K562 (cell line): ENCODE results near the gene SVEP1. TPM values are rescaled to one million over a fixed set of nuclear protein-coding genes. Genes with fewer than 3 reads are reported as not detected.

Experiments used
- ARID2 ChIP-seq: fragments of 450-650 bp; IDR thresholded peaks from 2 replicates; pipeline ENCODE4 v1.6.1; 2017; ENCODE audit warnings: antibody characterized with exemption, mild to moderate bottlenecking
- CTCFL ChIP-seq: IDR thresholded peaks from 2 replicates; pipeline ENCODE4 v1.6.1; 2011; ENCODE audit warnings: borderline replicate concordance, low read depth, mild to moderate bottlenecking, moderate library complexity, low read length; ENCODE audit not compliant: insufficient read depth, poor library complexity, severe bottlenecking
- KAT8 ChIP-seq: fragments of 450-650 bp; IDR thresholded peaks from 2 replicates; pipeline ENCODE4 v1.6.1; 2016; ENCODE audit warnings: low read depth, mild to moderate bottlenecking
- MYNN ChIP-seq, 2 experiments: sonication (generic); formaldehyde crosslinking in 1 of 2; IDR thresholded peaks; 2 replicates each; pipeline versions ENCODE4 v1.5.0 to v1.6.1; 2016 to 2020; ENCODE audit warnings: antibody characterized with exemption in 1 of 2, missing genetic modification reagents in 1 of 2
- NFE2L1 ChIP-seq: fragments of 450-650 bp; IDR thresholded peaks from 2 replicates; pipeline ENCODE4 v1.6.1; 2016; ENCODE audit warnings: missing genetic modification characterization, low read depth, mild to moderate bottlenecking, missing compliant biosample characterization, moderate library complexity, borderline replicate concordance
- RHOXF2B ChIP-seq: fragments of 250-450 bp; sonication (Bioruptor Pico); conservative IDR thresholded peaks from 2 replicates; pipeline ENCODE4 v1.5.1; 2021
- SRSF1 ChIP-seq: fragments of 200-400 bp; formaldehyde crosslinking; IDR thresholded peaks from 2 replicates; pipeline ENCODE4 v1.6.1; 2017; ENCODE audit warnings: mild to moderate bottlenecking, low read depth, low read length, moderate library complexity
- TFAP4 ChIP-seq: sonication (generic); formaldehyde crosslinking; IDR thresholded peaks from 2 replicates; pipeline ENCODE4 v1.8.0; 2022; ENCODE audit warnings: missing genetic modification reagents, mild to moderate bottlenecking, moderate library complexity, borderline replicate concordance
- ZBTB40 ChIP-seq, 2 experiments: fragments of 450-650 bp in 1 of 2; sonication (generic) in 1 of 2; formaldehyde crosslinking in 1 of 2; IDR thresholded peaks; 2 replicates each; pipeline versions ENCODE4 v1.7.1 to v1.9.0; 2016 to 2022; ENCODE audit warnings: inconsistent platforms in 1 of 2, mild to moderate bottlenecking in 1 of 2, missing genetic modification reagents in 1 of 2
- ZSCAN32 ChIP-seq: fragments of 450-650 bp; formaldehyde crosslinking; IDR thresholded peaks from 2 replicates; pipeline ENCODE4 v1.4.0; 2020; ENCODE audit warnings: mild to moderate bottlenecking, moderate library complexity
- polyA plus RNA-seq, 8 experiments: library from polyadenylated mRNA; depleted of rRNA in 4 of 8; stranded (reverse) in 5 of 8; unstranded in 3 of 8; fragments of >200 nt; fragmentation: Nextera tagmentation in 2 of 8; fragmentation: Illumina TruSeq in 1 of 8; extraction: Ambion mirVana in 2 of 8; extraction: Trizol in 1 of 8; gene quantifications; 2 replicates each; pipeline versions ENCODE4 v1.2.1 to v1.2.3, GENCODE V29; 2011 to 2014; ENCODE audit warnings: inconsistent platforms in 1 of 8, missing spikeins in 1 of 8
- total RNA-seq, 7 experiments: library from RNA; depleted of rRNA in 6 of 7; stranded (reverse); fragments of >200 nt in 6 of 7; fragmentation: Illumina TruSeq in 2 of 7; extraction: Trizol in 2 of 7; gene quantifications; 2 replicates each; pipeline versions ENCODE4 v1.2.1 to v1.2.3, GENCODE V29; 2011 to 2021; ENCODE audit warnings: low replicate concordance in 1 of 7

Gene SVEP1
- total and polyA plus RNA-seq, 9 of the 15 experiments (the other 6 are each of a cell fraction or from before 2014, with no cell fraction given) = 0.20 to 0.84 (median 0.43) TPM

DNA sequence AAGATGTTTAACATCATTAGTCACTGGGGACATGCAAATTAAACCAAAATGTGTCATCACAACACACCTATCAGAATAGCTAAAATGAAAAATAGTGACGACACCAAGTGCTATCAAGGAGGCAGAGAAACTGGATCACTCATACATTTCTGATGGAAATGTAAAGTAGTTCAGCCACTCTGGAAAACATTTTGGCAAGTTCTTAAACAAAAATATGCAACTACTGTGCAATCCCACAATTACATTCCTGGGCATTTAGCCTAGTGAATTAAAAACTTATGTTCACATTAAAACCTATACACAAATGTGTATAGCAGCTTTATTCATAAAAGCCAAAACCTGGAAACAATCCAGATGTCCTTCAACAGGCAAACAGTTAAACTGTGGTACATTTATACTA is 53.1 kb downstream of the SVEP1 start (continued):
- TF ChIP-seq TFAP4 (no peak), CTCFL (no peak), MYNN (IDR thresholded peaks at IDR 0.05) (no peak), MYNN (CRISPR knock-in tag; IDR thresholded peaks at IDR 0.05) (no peak), RHOXF2B (CRISPR knock-in tag) (no peak), NFE2L1 (tag) (no peak), ZSCAN32 (no peak), ARID2 (no peak), KAT8 (no peak), SRSF1 (no peak), ZBTB40 (IDR thresholded peaks at IDR 0.05) (no peak), ZBTB40 (CRISPR knock-in tag; IDR thresholded peaks at IDR 0.05) (no peak)
